Tibial nerve (tissue), 4 donors: Measurements from ENCODE around the gene PPP1R16B. TPM values are rescaled to one million over a fixed set of nuclear protein-coding genes. Genes with fewer than 3 reads are reported as not detected.

Experiments used
- DNase-seq, 2 donors: peaks; one replicate each; pipeline ENCODE4 v3.0.0-alpha.2; 2019; ENCODE audit warnings: low spot score in 2 of 2
- H3K27ac ChIP-seq, 4 donors: fragments of 200-600 bp; sonication (generic) in 3 of 4; one replicate each; pipeline ENCODE4 v1.5.1; 2017 to 2019; ENCODE audit warnings: mild to moderate bottlenecking in 1 of 4
- H3K27me3 ChIP-seq, 2 donors: fragments of 200-600 bp; sonication (generic) in 1 of 2; one replicate each; pipeline versions ENCODE4 v1.5.1 to v1.6.0; 2017 to 2019
- H3K36me3 ChIP-seq, 3 donors: fragments of 200-600 bp; sonication (generic); one replicate each; pipeline ENCODE4 v1.5.1; 2018 to 2019
- H3K4me1 ChIP-seq, 4 donors: fragments of 200-600 bp; sonication (generic) in 3 of 4; one replicate each; pipeline ENCODE4 v1.5.1; 2017 to 2019
- H3K4me3 ChIP-seq, 4 donors: fragments of 200-600 bp; sonication (generic) in 3 of 4; one replicate each; pipeline ENCODE4 v1.5.1; 2017 to 2019; ENCODE audit warnings: mild to moderate bottlenecking in 1 of 4, moderate library complexity in 1 of 4
- H3K9me3 ChIP-seq, 4 donors: fragments of 200-600 bp; sonication (generic) in 3 of 4; one replicate each; pipeline ENCODE4 v1.5.1; 2017 to 2019
- EP300 ChIP-seq, 2 donors: sonication (generic); formaldehyde crosslinking; IDR thresholded peaks; one replicate each; pipeline ENCODE4 v1.6.1; 2017; ENCODE audit warnings: antibody characterized with exemption in 2 of 2, mild to moderate bottlenecking in 1 of 2
- POLR2A ChIP-seq, 2 donors: fragments of 450-650 bp; IDR thresholded peaks; one replicate each; pipeline ENCODE4 v1.6.1; 2017; ENCODE audit warnings: antibody characterized with exemption in 2 of 2, mild to moderate bottlenecking in 2 of 2, moderate library complexity in 2 of 2
- WGBS, 2 donors: methylation state at CpG; one replicate each; pipeline ENCODE4 v1.1.5; 2018; 5-methylcytosine and 5-hydroxymethylcytosine counted together
- total RNA-seq, 4 donors: library from RNA; depleted of rRNA; stranded (reverse); fragments of >200 nt; gene quantifications; one replicate each; pipeline ENCODE4 v1.1.0, GENCODE V29; 2016
- TF ChIP-seq, protein P1 (sequence below), 5 experiments: fragments of 200-600 bp in 3 of 5; fragments of 450-650 bp in 2 of 5; sonication (generic) in 3 of 5; IDR thresholded peaks; one replicate each; pipeline ENCODE4 v1.5.1; 2016 to 2019; ENCODE audit warnings: antibody characterized with exemption in 5 of 5, mild to moderate bottlenecking in 3 of 5, moderate library complexity in 2 of 5

Gene PPP1R16B
- total RNA-seq, 4 donors from 2014 or later: 2.1 to 5.7 (median 4.6) TPM

- DNase-seq: no peak
- H3K36me3 ChIP-seq: no peaks in the 10 kb centered on the region
- H3K27me3 ChIP-seq: no peaks in the 10 kb centered on the region
- H3K27ac ChIP-seq: no peak overlapping the region
- H3K4me3 ChIP-seq: no peak overlapping the region
- 88 to 97% methylated on average over 21 to 28 of the region's 28 CpGs for WGBS, 2 donors
- H3K4me1 ChIP-seq: no peaks in the 10 kb centered on the region
- TF ChIP-seq, protein P1, sequence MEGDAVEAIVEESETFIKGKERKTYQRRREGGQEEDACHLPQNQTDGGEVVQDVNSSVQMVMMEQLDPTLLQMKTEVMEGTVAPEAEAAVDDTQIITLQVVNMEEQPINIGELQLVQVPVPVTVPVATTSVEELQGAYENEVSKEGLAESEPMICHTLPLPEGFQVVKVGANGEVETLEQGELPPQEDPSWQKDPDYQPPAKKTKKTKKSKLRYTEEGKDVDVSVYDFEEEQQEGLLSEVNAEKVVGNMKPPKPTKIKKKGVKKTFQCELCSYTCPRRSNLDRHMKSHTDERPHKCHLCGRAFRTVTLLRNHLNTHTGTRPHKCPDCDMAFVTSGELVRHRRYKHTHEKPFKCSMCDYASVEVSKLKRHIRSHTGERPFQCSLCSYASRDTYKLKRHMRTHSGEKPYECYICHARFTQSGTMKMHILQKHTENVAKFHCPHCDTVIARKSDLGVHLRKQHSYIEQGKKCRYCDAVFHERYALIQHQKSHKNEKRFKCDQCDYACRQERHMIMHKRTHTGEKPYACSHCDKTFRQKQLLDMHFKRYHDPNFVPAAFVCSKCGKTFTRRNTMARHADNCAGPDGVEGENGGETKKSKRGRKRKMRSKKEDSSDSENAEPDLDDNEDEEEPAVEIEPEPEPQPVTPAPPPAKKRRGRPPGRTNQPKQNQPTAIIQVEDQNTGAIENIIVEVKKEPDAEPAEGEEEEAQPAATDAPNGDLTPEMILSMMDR (IDR thresholded peaks at IDR 0.05): no peak
- no peak for TF ChIP-seq POLR2A (IDR thresholded peaks at IDR 0.05)
- TF ChIP-seq EP300 (IDR thresholded peaks at IDR 0.05): no peak
- H3K9me3 ChIP-seq: no peaks in the 10 kb centered on the region
Measured at GRCh38 chr20:38835792-38836191, 30.3 kb downstream of the PPP1R16B start.

DNA sequence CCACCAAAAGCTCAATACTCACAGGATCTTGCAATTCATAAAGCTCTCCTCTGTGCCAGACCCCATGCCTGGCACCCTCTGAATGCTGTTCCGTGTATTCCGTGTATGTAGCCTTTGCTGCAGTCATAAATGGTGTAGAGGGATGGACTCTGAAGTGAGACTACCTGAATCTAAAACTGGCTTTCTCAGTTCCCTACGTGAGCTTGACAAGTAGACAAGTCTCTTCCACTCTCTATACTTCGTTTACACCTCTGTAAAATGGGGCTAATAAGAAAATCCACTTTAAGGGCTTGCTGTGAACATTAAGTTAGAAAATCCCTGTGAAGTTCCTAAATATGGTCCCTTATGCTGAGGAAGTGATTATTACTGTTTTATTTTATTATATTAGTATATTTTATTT is 31.5 kb downstream of the PPP1R16B start:
- no peak overlapping the region for H3K4me3 ChIP-seq
- no peaks in the 10 kb centered on the region for H3K9me3 ChIP-seq
- H3K4me1 ChIP-seq: no peaks in the 10 kb centered on the region
- no peak for TF ChIP-seq POLR2A (IDR thresholded peaks at IDR 0.05)
- TF ChIP-seq, protein P1 (IDR thresholded peaks at IDR 0.05): no peak
- TF ChIP-seq EP300 (IDR thresholded peaks at IDR 0.05): no peak
- no peaks in the 10 kb centered on the region for H3K27me3 ChIP-seq
- 80 to 83% methylated on average over 4 of the region's 4 CpGs for WGBS, 2 donors
- H3K27ac ChIP-seq: no peak overlapping the region
- DNase-seq: no peak
- H3K36me3 ChIP-seq: no peaks in the 10 kb centered on the region

GRCh38 chr20:38838326-38838725 is 32.8 kb downstream of the PPP1R16B start:
- no peak overlapping the region for H3K27ac ChIP-seq
- no peaks in the 10 kb centered on the region for H3K36me3 ChIP-seq
- no peak for DNase-seq
- H3K4me1 ChIP-seq: peaks cover 0 to 5% (median 0%) of the 10 kb centered on the region in 4 donors
- TF ChIP-seq EP300 (IDR thresholded peaks at IDR 0.05) (no peak), POLR2A (IDR thresholded peaks at IDR 0.05) (no peak)
- TF ChIP-seq, protein P1 (IDR thresholded peaks at IDR 0.05): no peak
- H3K9me3 ChIP-seq: no peaks in the 10 kb centered on the region
- WGBS, 2 donors: 60 to 74% methylated on average over 7 to 8 of the region's 8 CpGs
- no peak overlapping the region for H3K4me3 ChIP-seq
- no peaks in the 10 kb centered on the region for H3K27me3 ChIP-seq

DNA sequence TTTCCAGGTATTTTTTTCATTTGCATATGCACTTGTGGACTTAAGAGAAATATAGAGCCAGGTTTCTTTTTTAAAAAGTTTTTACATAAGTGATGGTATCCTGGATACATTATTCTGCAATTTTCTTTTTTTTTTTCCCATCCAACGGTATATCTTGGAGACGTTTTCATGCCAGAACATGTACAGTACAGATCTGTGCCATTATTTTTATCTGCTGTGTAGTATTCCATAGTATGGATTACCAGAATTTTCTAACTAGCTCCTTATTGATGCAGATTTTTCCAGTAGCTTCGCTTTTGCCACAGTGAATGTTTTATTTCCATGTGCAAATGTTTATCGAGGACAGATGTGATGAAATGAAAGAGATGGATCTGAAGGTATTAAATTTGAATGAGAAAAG is 34.1 kb downstream of the PPP1R16B start:
- Histone ChIP-seq H3K4me3 (no peak overlapping the region), H3K36me3 (no peaks in the 10 kb centered on the region), H3K4me1 (peaks cover 0 to 12% (median 0%) of the 10 kb centered on the region in 4 donors), H3K9me3 (no peaks in the 10 kb centered on the region), H3K27me3 (no peaks in the 10 kb centered on the region), H3K27ac (no peak overlapping the region)
- DNase-seq: no peak
- WGBS, 2 donors: 92 to 94% methylated on average over 4 of the region's 4 CpGs
- TF ChIP-seq EP300 (IDR thresholded peaks at IDR 0.05) (no peak), POLR2A (IDR thresholded peaks at IDR 0.05) (no peak)
- TF ChIP-seq, protein P1 (IDR thresholded peaks at IDR 0.05): no peak

DNA sequence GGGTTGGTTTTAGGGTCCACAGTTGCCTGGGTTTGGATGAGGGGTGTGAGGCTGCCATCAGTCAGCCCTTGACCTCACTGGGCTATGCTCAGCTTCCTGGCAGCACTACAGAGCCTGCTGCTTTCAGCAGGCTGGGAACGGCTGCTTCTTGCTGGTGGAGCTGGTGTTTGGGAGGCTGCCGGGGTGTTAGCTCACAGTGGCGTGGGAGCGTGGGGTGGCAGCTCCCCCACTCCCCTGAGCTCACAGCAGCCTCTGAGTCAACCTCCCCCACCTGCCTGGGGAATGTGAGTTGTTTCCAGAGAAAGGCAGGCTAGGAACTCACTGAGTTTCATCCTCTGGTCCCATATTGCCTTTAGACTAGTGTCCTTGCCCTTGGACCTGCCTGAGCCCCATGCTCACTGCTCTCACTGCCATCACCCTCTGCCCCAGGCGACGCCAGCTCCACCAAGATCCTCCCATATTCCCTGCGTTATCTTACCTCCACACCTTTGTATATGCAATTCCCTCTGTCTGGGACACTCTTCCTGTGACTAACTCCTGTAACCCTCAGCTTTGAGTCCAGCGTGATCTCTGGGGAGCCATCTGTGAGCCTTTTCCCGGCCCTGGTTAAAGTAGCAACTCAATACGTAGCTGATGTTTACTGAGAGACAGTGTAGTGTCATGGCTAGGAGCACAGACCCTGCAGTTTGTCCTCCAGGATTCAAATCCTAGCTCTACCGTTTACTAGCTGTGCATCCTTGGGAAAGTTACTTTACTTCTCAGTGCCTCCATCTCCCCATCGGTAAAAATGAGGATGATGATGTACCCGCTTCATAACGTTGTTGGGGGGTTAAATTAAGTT is 34.8 kb downstream of the PPP1R16B start:
- no peaks in the 10 kb centered on the region for H3K36me3 ChIP-seq
- TF ChIP-seq EP300 (IDR thresholded peaks at IDR 0.05): no peak
- no peaks in the 10 kb centered on the region for H3K27me3 ChIP-seq
- no peaks in the 10 kb centered on the region for H3K9me3 ChIP-seq
- peak overlapping the region in 1 of 4 donors; percentile 11 for H3K27ac ChIP-seq
- no peak for DNase-seq
- peaks cover 0 to 12% (median 0%) of the 10 kb centered on the region in 4 donors for H3K4me1 ChIP-seq
- H3K4me3 ChIP-seq: no peak overlapping the region
- WGBS, 2 donors: 81 to 83% methylated on average over 10 to 14 of the region's 14 CpGs
